ENCODE results near the gene PTPRA.

Gene PTPRA

DNA sequence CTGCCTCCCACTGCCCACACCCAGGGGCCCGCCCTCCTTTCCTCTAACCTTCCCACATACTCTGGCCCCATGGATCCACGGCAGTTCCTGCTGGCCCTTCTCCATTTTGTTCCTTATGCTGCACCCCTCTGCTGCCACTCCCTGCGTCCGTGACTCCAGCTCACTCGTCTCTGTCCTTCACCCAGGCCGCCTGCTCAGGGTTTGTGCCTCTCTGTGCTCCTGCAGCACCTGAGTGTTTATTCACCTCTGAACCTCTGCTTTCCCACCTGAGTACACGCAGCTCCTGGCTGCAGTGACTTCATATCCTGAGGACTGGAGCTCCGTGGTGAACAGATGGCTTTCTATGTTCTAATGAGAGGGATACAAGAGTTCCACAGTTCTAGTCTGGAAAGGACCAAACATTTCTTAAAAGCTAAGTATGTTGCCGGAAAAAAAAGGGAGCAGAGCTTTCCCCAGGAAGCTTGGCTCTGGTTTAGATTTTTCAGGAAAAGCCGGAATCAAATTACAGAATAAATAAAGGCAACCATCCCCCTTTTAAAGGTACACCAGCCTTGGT is 168.7 kb downstream of the PTPRA start:
- Histone ChIP-seq H3K9ac (ENCODE audit: insufficient read length, low read depth) (no peak overlapping the region), H3K4me3 (ENCODE audit: insufficient read length, low read depth) (no peak overlapping the region), H3K9me3 (ENCODE audit: insufficient read depth, low read length) (no peaks in the 10 kb centered on the region), H3K27me3 (ENCODE audit: insufficient read depth, insufficient read length) (no peaks in the 10 kb centered on the region), H3K4me1 (ENCODE audit: insufficient read depth, insufficient read length) (peaks cover 4% of the 10 kb centered on the region), H3K36me3 (ENCODE audit: insufficient read depth, insufficient read length, low read length) (peaks cover 37% of the 10 kb centered on the region)
- no peak for DNase-seq (ENCODE audit: low read depth, low spot score)
- TF ChIP-seq YY1 (IDR thresholded peaks at IDR 0.05; ENCODE audit: insufficient read depth, insufficient read length) (no peak), ZNF274 (IDR thresholded peaks at IDR 0.05; ENCODE audit: low read depth, low read length) (no peak)

DNA sequence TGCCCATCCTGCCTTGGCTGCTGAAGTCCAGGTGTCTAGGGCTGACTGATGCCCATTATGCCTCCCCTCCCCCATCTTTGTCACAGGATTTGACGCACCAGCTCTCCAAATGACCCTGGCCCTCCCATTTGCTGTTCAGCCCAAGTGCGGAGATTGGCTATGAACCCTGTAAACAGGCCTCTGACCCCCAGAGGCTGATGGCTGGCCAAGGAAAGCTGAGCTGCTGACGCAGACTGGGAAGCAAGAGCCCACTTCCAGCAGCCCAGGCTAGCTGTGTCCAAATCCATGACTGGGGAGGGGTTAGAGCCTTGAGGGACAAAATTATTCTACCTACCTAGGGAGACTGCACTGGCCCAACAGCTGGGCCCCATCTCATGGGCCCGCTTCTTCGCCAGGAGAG is 169.3 kb downstream of the PTPRA start:
- no peak overlapping the region for H3K9ac ChIP-seq (ENCODE audit: insufficient read length, low read depth)
- no peaks in the 10 kb centered on the region for H3K27me3 ChIP-seq (ENCODE audit: insufficient read depth, insufficient read length)
- no peaks in the 10 kb centered on the region for H3K9me3 ChIP-seq (ENCODE audit: insufficient read depth, low read length)
- H3K4me3 ChIP-seq (ENCODE audit: insufficient read length, low read depth): no peak overlapping the region
- DNase-seq (ENCODE audit: low read depth, low spot score): no peak
- H3K36me3 ChIP-seq (ENCODE audit: insufficient read depth, insufficient read length, low read length): peaks cover 37% of the 10 kb centered on the region
- TF ChIP-seq ZNF274 (IDR thresholded peaks at IDR 0.05; ENCODE audit: low read depth, low read length) (no peak), SUZ12 (IDR thresholded peaks at IDR 0.05; ENCODE audit: extremely low read depth, insufficient read depth, insufficient read length) (no peak), YY1 (IDR thresholded peaks at IDR 0.05; ENCODE audit: insufficient read depth, insufficient read length) (no peak)
- H3K4me1 ChIP-seq (ENCODE audit: insufficient read depth, insufficient read length): peaks cover 4% of the 10 kb centered on the region

DNA sequence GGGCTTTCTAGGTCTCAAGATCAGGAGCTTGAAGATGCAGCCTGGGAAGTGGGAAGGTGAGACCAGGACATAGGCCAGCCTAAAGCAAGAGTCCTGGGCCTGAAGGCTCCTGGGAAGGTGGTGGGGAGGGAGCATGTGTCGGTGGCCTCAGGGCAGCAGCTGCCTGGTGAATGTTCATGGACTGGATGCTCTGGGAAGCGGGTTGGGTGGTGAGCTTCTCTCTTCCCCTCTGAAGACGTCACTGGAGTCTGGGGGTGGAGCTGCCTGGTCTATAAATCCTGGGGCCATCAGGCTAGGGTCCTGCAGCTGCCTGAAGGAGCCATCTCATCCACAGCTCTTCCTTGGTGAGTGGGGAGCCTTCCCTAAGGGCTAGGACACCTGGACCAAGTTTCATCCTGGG is 170.0 kb downstream of the PTPRA start, which contains the start of gene GNRH2:
Gene GNRH2, plus strand, starts transcription at position 301 of the 400 bp plus-strand sequence. CDS start 793 bp downstream, outside the sequence.
- Histone ChIP-seq H3K4me3 (ENCODE audit: insufficient read length, low read depth) (no peak within 1 kb of the TSS), H3K9ac (ENCODE audit: insufficient read length, low read depth) (no peak within 1 kb of the TSS), H3K4me1 (ENCODE audit: insufficient read depth, insufficient read length) (peaks cover 4% of the 10 kb centered on the region), H3K27me3 (ENCODE audit: insufficient read depth, insufficient read length) (no peaks in the 10 kb centered on the region), H3K9me3 (ENCODE audit: insufficient read depth, low read length) (no peaks in the 10 kb centered on the region), H3K36me3 (ENCODE audit: insufficient read depth, insufficient read length, low read length) (peaks cover 38% of the 10 kb centered on the region)
- no peak for DNase-seq (ENCODE audit: low read depth, low spot score)
- TF ChIP-seq SUZ12 (IDR thresholded peaks at IDR 0.05; ENCODE audit: extremely low read depth, insufficient read depth, insufficient read length) (no peak), ZNF274 (IDR thresholded peaks at IDR 0.05; ENCODE audit: low read depth, low read length) (no peak), YY1 (IDR thresholded peaks at IDR 0.05; ENCODE audit: insufficient read depth, insufficient read length) (no peak)

DNA sequence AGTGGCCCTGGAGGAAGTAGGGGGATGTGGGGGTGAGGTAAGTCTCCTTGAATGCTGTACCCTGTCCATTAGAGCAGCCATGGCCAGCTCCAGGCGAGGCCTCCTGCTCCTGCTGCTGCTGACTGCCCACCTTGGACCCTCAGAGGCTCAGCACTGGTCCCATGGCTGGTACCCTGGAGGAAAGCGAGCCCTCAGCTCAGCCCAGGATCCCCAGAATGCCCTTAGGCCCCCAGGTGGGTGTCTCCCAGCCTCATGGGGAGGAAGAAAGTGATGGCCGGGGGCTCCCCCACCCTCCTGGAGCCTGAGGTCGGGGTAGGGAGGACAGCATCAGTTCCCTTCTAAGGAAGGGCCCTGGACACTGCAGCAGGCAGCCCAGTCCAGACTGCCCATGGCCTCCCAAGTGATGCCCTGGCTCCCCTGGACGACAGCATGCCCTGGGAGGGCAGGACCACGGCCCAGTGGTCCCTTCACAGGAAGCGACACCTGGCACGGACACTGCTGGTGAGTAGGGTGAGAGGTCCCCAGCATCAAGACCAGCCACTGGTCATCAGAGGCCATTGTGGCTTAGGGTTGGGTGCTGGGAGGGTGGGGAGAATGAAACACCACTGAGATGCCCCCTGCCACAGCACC is 171.2 kb downstream of the PTPRA start:
- no peak overlapping the region for H3K9ac ChIP-seq (ENCODE audit: insufficient read length, low read depth)
- TF ChIP-seq ZNF274 (IDR thresholded peaks at IDR 0.05; ENCODE audit: low read depth, low read length): no peak
- no peak for TF ChIP-seq YY1 (IDR thresholded peaks at IDR 0.05; ENCODE audit: insufficient read depth, insufficient read length)
- no peak for TF ChIP-seq SUZ12 (IDR thresholded peaks at IDR 0.05; ENCODE audit: extremely low read depth, insufficient read depth, insufficient read length)
- peaks cover 38% of the 10 kb centered on the region for H3K36me3 ChIP-seq (ENCODE audit: insufficient read depth, insufficient read length, low read length)
- peaks cover 4% of the 10 kb centered on the region for H3K4me1 ChIP-seq (ENCODE audit: insufficient read depth, insufficient read length)
- no peaks in the 10 kb centered on the region for H3K9me3 ChIP-seq (ENCODE audit: insufficient read depth, low read length)
- H3K4me3 ChIP-seq (ENCODE audit: insufficient read length, low read depth): no peak overlapping the region
- H3K27me3 ChIP-seq (ENCODE audit: insufficient read depth, insufficient read length): no peaks in the 10 kb centered on the region
- no peak for DNase-seq (ENCODE audit: low read depth, low spot score)

DNA sequence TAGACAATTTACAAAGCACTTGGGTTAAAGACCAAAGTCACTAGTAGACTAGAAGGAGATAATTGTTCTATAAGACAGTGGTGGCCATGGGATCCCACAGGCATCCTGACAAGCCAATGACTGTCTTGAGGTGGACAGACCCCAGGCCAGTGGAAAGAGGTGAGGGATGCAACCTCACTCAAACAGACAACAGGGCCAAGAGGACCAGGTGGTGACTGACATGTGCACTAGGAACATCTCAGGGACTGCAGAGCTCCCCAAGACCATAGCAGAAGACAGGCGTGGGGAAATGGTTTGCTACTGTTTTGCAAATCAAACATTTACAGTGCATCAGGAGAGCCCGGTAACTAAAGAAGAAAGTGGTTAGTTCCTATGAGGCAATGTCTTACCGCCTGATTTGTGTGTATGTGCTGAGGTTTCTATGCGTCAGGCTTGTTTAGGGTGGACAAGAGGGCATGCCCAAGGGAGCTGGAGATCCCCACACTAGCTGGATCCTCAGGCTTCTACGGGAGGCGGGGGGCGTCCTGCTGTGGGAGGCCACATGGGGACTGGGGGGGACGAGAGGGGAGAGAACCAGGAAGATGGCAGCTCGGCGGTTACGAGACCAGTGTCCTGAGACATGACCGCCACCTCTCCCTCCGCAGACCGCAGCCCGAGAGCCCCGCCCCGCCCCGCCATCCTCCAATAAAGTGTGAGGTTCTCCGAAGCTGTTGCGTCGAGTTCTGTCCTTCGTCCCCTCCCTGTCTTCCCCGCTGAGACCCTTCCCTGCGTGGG is 171.9 kb downstream of the PTPRA start:
- peak overlapping the region; percentile 92 for H3K4me3 ChIP-seq (ENCODE audit: insufficient read length, low read depth)
- peaks cover 38% of the 10 kb centered on the region for H3K36me3 ChIP-seq (ENCODE audit: insufficient read depth, insufficient read length, low read length)
- TF ChIP-seq ZNF274 (IDR thresholded peaks at IDR 0.05; ENCODE audit: low read depth, low read length) (no peak), SUZ12 (IDR thresholded peaks at IDR 0.05; ENCODE audit: extremely low read depth, insufficient read depth, insufficient read length) (no peak), YY1 (IDR thresholded peaks at IDR 0.05; ENCODE audit: insufficient read depth, insufficient read length) (no peak)
- no peak for DNase-seq (ENCODE audit: low read depth, low spot score)
- no peaks in the 10 kb centered on the region for H3K27me3 ChIP-seq (ENCODE audit: insufficient read depth, insufficient read length)
- H3K9me3 ChIP-seq (ENCODE audit: insufficient read depth, low read length): no peaks in the 10 kb centered on the region
- H3K4me1 ChIP-seq (ENCODE audit: insufficient read depth, insufficient read length): peaks cover 4% of the 10 kb centered on the region
- H3K9ac ChIP-seq (ENCODE audit: insufficient read length, low read depth): peak overlapping the region; percentile 92

DNA sequence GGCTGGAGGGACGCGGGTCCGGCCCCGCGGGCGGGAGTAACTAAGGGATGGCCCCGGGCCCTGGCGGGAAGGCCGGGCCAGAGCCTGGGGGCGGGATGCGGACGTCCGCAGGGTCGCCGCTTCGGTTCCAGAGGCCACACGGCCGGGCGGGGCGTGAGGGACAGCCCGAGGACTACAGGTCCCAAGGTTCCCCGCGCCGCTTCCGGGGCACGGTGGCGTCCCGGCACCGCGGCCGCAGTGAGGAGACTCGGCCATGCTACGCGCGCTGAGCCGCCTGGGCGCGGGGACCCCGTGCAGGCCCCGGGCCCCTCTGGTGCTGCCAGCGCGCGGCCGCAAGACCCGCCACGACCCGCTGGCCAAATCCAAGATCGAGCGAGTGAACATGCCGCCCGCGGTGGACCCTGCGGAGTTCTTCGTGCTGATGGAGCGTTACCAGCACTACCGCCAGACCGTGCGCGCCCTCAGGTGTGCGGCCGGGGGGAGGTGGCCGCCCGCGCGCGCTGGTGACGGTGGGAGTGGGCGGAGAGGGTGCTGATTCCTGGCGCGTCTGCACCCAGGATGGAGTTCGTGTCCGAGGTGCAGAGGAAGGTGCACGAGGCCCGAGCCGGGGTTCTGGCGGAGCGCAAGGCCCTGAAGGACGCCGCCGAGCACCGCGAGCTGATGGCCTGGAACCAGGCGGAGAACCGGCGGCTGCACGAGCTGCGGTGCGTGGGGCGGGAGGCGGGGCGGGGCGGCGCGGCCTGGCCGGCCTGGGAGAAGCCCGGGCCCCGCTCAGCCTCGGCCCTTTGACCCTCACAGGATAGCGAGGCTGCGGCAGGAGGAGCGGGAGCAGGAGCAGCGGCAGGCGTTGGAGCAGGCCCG is 172.8 kb downstream of the PTPRA start, which contains the start of gene MRPS26:
Gene MRPS26, plus strand, starts transcription at position 237 of the 861 bp plus-strand sequence. Its CDS starts 17 bp downstream, at position 254.
- H3K36me3 ChIP-seq (ENCODE audit: insufficient read depth, insufficient read length, low read length): peaks cover 39% of the 10 kb centered on the region
- H3K4me3 ChIP-seq (ENCODE audit: insufficient read length, low read depth): peak within 1 kb of the TSS; percentile 92
- peaks cover 4% of the 10 kb centered on the region for H3K4me1 ChIP-seq (ENCODE audit: insufficient read depth, insufficient read length)
- TF ChIP-seq ZNF274 (IDR thresholded peaks at IDR 0.05; ENCODE audit: low read depth, low read length) (no peak), SUZ12 (IDR thresholded peaks at IDR 0.05; ENCODE audit: extremely low read depth, insufficient read depth, insufficient read length) (no peak), YY1 (IDR thresholded peaks at IDR 0.05; ENCODE audit: insufficient read depth, insufficient read length) (no peak)
- H3K9me3 ChIP-seq (ENCODE audit: insufficient read depth, low read length): no peaks in the 10 kb centered on the region
- DNase-seq (ENCODE audit: low read depth, low spot score): peak; percentile 90
- peak within 1 kb of the TSS; percentile 92 for H3K9ac ChIP-seq (ENCODE audit: insufficient read length, low read depth)
- no peaks in the 10 kb centered on the region for H3K27me3 ChIP-seq (ENCODE audit: insufficient read depth, insufficient read length)

All from NT2/D1 (cell line).